Keratinocyte (primary cell): Measurements from ENCODE around the gene B3GALT6. TPM values are rescaled to one million over a fixed set of nuclear protein-coding genes. Genes with fewer than 3 reads are reported as not detected.

Experiments used
- DNase-seq: peaks from one replicate; pipeline ENCODE4 v3.0.0-alpha.2; 2011; ENCODE audit warnings: low read depth, missing footprints, low spot score
- FAIRE-seq: peaks from 2 replicates; lab custom pipeline; 2011; peaks lifted over from hg19 to GRCh38; lab: Jason Lieb, UNC
- H2AFZ ChIP-seq: 2 replicates; pipeline ENCODE4 v1.6.0; 2012; ENCODE audit warnings: low read length, control low read depth, inconsistent platforms; ENCODE audit not compliant: control insufficient read depth
- H3K27ac ChIP-seq: 2 replicates; pipeline ENCODE4 v1.5.1; 2011; ENCODE audit warnings: low read length; ENCODE audit not compliant: control insufficient read depth, insufficient read depth
- H3K27me3 ChIP-seq: 3 replicates; pipeline ENCODE4 v1.6.0; 2011; ENCODE audit warnings: low read length; ENCODE audit not compliant: control insufficient read depth, insufficient read depth; ENCODE audit errors: extremely low read depth
- H3K36me3 ChIP-seq, 2 experiments: 2 replicates in 1 of 2; 3 replicates in 1 of 2; pipeline ENCODE4 v1.5.1; 2011; ENCODE audit warnings: low read length in 2 of 2, mild to moderate bottlenecking in 1 of 2; ENCODE audit not compliant: control insufficient read depth in 2 of 2, insufficient read depth in 2 of 2; ENCODE audit errors: extremely low read depth in 1 of 2
- H3K4me1 ChIP-seq: 3 replicates; pipeline ENCODE4 v1.5.1; 2011; ENCODE audit warnings: low read length; ENCODE audit not compliant: control insufficient read depth, insufficient read depth; ENCODE audit errors: extremely low read depth
- H3K4me2 ChIP-seq: 3 replicates; pipeline ENCODE4 v1.6.0; 2011; ENCODE audit warnings: low read depth, low read length; ENCODE audit not compliant: control insufficient read depth, insufficient read depth; ENCODE audit errors: extremely low read depth
- H3K4me3 ChIP-seq, 3 experiments: fragments of 200-600 bp in 1 of 3; sonication (generic) in 1 of 3; 2 replicates in 2 of 3; 3 replicates in 1 of 3; pipeline ENCODE4 v1.5.1; 2011 to 2016; ENCODE audit warnings: low read length in 3 of 3, mild to moderate bottlenecking in 3 of 3, control low read depth in 2 of 3, inconsistent platforms in 1 of 3, low read depth in 1 of 3, mixed read lengths in 1 of 3, mixed run types in 1 of 3, moderate library complexity in 1 of 3; ENCODE audit not compliant: control insufficient read depth in 2 of 3, insufficient read depth in 2 of 3; ENCODE audit errors: extremely low read depth in 1 of 3
- H3K79me2 ChIP-seq: 2 replicates; pipeline ENCODE4 v1.6.0; 2012; ENCODE audit warnings: low read length; ENCODE audit not compliant: control insufficient read depth, insufficient read depth
- H3K9ac ChIP-seq: 3 replicates; pipeline ENCODE4 v1.6.0; 2011; ENCODE audit warnings: low read length; ENCODE audit not compliant: control insufficient read depth, insufficient read depth; ENCODE audit errors: extremely low read depth
- H3K9me1 ChIP-seq: 3 replicates; pipeline ENCODE4 v1.6.0; 2011; ENCODE audit warnings: low read length; ENCODE audit not compliant: control insufficient read depth, insufficient read depth; ENCODE audit errors: extremely low read depth
- H3K9me3 ChIP-seq: 2 replicates; pipeline ENCODE4 v1.5.1; 2012; ENCODE audit warnings: low read depth, low read length; ENCODE audit not compliant: control insufficient read depth
- H4K20me1 ChIP-seq: 3 replicates; pipeline ENCODE4 v1.6.0; 2011; ENCODE audit warnings: low read length; ENCODE audit not compliant: control insufficient read depth, insufficient read depth; ENCODE audit errors: extremely low read depth
- CTCF ChIP-seq, 3 experiments: IDR thresholded peaks in 1 of 3; conservative IDR thresholded peaks in 1 of 3; optimal IDR thresholded peaks in 1 of 3; 2 replicates in 2 of 3; 3 replicates in 1 of 3; pipeline versions ENCODE3 to v1.5.1; 2011; ENCODE audit warnings: low read length in 3 of 3, mild to moderate bottlenecking in 3 of 3, moderate library complexity in 2 of 3, control low read depth in 1 of 3, inconsistent platforms in 1 of 3; ENCODE audit not compliant: insufficient read depth in 2 of 3; ENCODE audit errors: extremely low read depth in 1 of 3
- EZH2 ChIP-seq: IDR thresholded peaks from one replicate; pipeline ENCODE4 v1.6.1; 2012; ENCODE audit warnings: inconsistent platforms, mild to moderate bottlenecking, low read length, moderate library complexity
- dilution Hi-C: fragments of 300-500 bp; cut with MboI; formaldehyde crosslinking; loops from one replicate; pipeline ENCODE4 v1.7.0; 2020; ENCODE audit warnings: low sequenced_read_pairs; ENCODE audit not compliant: extremely low pct_ligation_motif_present
- polyA plus RNA-seq, 5 experiments: library from polyadenylated mRNA; depleted of rRNA in 3 of 5; stranded (reverse) in 3 of 5; stranded (forward) in 1 of 5; unstranded in 1 of 5; fragments of >200 nt; gene quantifications; 1 replicate in 1 of 5; 2 replicates in 3 of 5; 3 replicates in 1 of 5; pipeline versions ENCODE4 v1.2.1 to v1.2.3, GENCODE V29; 2011 to 2012; ENCODE audit warnings: missing spikeins in 2 of 5, low read depth in 1 of 5, low replicate concordance in 1 of 5

The B3GALT6 gene
- polyA plus RNA-seq, 1 donor (not counting 4 experiments of a cell fraction or from before 2014, with no cell fraction given): 6.8 TPM

DNA sequence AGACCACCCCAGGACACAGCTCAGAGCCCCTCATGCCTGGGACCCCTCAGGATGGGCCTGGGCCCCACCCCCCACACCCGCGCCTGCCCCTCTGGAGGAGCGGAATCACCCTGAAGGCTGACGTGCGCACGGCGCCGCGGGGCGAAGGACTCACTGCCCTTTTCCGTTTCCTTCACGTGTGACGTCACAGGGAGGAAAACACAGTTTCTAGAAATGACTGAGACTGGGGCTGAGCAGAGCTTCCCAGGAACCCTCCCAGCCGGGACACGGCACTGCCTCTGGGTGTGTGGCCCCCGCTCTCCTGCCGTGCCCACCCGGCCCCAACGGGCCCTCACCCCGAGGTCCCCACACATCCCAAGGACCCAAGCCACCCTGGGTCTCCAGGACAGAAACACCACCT is 12.7 kb upstream of the B3GALT6 start:
- no peak for TF ChIP-seq EZH2
- no peak for TF ChIP-seq CTCF (optimal IDR thresholded peaks at IDR 0.05 in 1 of 3, IDR thresholded peaks at IDR 0.05 in 1 of 3, conservative IDR thresholded peaks at IDR 0.05 in 1 of 3; ENCODE audit: extremely low read depth in 1 of 3, insufficient read depth in 2 of 3, low read length in 3 of 3)
- Histone ChIP-seq H3K36me3 (peaks cover 28 to 30% of the 10 kb centered on the region in 2 experiments), H3K9me1 (peaks cover 2% of the 10 kb centered on the region), H2AFZ (no peak overlapping the region), H3K27me3 (no peaks in the 10 kb centered on the region), H3K79me2 (peaks cover 2% of the 10 kb centered on the region), H4K20me1 (no peaks in the 10 kb centered on the region), H3K4me1 (peaks cover 8% of the 10 kb centered on the region), H3K4me2 (no peak overlapping the region), H3K27ac (no peak overlapping the region), H3K9ac (no peak overlapping the region), H3K9me3 (no peaks in the 10 kb centered on the region), H3K4me3 (no peak overlapping the region)
- DNase-seq (no peak), FAIRE-seq (no peak)
- dilution Hi-C loops: no loop called here

- Histone ChIP-seq H3K79me2 (peaks cover 10% of the 10 kb centered on the region), H2AFZ (no peak overlapping the region), H3K36me3 (peaks cover 28 to 30% of the 10 kb centered on the region in 2 experiments), H3K4me3 (no peak overlapping the region), H3K27me3 (no peaks in the 10 kb centered on the region), H3K9ac (no peak overlapping the region), H3K4me1 (peaks cover 8% of the 10 kb centered on the region), H4K20me1 (no peaks in the 10 kb centered on the region), H3K9me1 (no peaks in the 10 kb centered on the region), H3K27ac (no peak overlapping the region), H3K9me3 (no peaks in the 10 kb centered on the region), H3K4me2 (no peak overlapping the region)
- no peak for DNase-seq
- TF ChIP-seq EZH2: no peak
- TF ChIP-seq CTCF (optimal IDR thresholded peaks at IDR 0.05 in 1 of 3, IDR thresholded peaks at IDR 0.05 in 1 of 3, conservative IDR thresholded peaks at IDR 0.05 in 1 of 3; ENCODE audit: extremely low read depth in 1 of 3, insufficient read depth in 2 of 3, low read length in 3 of 3): no peak
- no peak for FAIRE-seq
- dilution Hi-C loops: no loop called here
Observed at GRCh38 chr1:1220197-1220596, 11.8 kb upstream of the B3GALT6 start.
